ENCODE measurements around the gene SLC17A9. TPM values are rescaled to one million over a fixed set of nuclear protein-coding genes. Genes with fewer than 3 reads are reported as not detected.

The SLC17A9 gene
- total RNA-seq, 1 experiment from 2014 or later, result not detected

DNA sequence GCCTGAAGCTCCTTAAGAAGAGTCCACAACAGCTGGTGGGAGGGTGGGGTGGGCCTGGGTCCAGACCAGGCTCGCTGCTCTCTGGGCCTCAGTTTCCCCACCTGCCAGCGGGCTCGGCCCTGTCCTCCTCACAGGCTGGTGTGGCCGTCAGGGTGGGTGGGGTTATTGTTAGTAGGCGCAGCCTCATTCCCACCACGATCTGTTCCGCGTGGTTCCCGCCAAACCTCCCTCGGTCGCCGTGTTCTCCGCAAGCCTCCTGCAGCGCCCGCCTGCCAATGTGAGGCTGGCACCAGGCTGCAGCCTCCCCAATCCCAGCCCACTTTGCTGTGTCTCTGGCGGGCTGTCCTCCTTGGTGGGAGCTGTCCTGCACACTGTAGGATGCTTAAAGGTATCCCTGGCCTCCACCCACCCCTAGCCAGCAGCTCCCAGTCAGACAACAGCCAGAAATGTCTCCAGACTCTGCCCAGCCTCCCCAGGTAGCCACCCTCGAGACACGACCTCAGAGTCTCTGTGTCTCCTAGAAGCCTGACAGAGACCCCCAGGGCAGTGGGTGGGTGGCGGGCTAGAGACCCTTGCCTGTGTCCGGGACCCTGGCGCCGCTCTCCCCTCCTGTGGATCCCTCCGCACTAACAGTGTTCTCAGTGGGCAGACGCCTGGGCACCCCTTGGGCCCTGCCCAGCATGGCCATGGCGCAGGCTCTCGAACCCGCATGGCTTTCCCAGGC is 15.3 kb downstream of the SLC17A9 start:
- DNase-seq (ENCODE audit: low read depth), result no peak

GRCh38 chr20:62968378-62969178 is 16.1 kb downstream of the SLC17A9 start:
- DNase-seq (ENCODE audit: low read depth), result no peak

DNA sequence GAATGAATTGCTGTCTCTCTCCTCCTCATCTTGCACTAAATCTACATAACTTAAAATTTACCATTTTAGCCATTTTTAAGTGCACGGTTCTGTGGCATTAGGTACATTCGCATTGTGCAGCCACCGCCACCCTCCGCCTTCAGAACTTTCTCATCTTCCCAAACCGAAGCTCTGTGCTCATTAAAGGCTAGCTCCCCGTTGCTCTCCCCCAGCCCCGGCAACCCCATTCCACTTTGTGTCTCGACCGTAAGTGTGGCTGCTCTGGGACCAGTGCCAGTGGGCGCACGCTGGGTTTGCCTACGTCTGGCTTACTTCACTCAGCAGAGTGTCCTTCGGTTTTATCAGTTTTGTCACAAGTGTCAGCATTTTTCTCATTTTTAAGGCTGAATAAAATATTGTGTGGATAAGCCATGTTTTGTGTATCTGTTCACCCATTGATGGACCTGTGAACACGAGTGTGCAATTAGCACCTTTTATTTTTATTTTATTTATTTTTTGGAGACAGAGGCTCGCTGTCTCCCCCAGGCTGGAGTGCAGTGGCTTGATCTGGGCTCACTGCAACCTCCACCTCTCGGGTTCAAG is 16.8 kb downstream of the SLC17A9 start:
- no peak for DNase-seq (ENCODE audit: low read depth)

- DNase-seq (ENCODE audit: low read depth), result no peak
Measured at GRCh38 chr20:62969939-62970306, 17.4 kb downstream of the SLC17A9 start.

- no peak for DNase-seq (ENCODE audit: low read depth)
Measured at GRCh38 chr20:62970307-62971210, 18.1 kb downstream of the SLC17A9 start.

DNA sequence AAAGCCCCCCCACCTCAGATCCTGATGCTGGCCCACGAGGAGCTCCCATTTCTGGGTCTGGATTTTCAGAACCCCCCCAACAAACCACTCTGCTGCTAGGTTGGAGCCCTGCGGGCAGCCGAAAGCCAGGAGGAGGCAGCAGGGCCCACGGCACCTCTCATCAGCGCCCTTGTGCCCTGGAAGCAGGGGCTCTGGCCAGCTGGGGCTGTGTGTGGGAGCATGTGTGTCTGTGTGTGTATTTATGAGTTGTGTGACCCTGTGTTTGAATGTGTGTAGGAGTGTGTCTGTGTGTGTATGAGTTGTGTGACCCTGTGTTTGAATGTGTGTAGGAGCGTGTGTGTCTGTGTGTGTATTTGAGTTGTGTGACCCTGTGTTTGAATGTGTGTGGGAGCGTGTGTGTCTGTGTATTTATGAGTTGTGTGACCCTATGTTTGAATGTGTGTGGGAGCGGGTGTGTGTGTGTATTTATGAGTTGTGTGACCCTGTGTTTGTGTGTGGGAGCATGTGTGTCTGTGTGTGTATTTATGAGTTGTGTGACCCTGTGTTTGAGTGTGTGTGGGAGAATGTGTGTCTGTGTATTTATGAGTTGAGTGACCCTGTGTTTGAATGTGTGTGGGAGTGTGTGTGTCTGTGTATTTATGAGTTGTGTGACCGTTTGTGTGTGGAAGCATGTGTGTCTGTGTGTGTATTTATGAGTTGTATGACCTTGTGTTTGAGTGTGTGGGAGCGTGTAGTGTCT is 18.9 kb downstream of the SLC17A9 start:
- no peak for DNase-seq (ENCODE audit: low read depth)

DNA sequence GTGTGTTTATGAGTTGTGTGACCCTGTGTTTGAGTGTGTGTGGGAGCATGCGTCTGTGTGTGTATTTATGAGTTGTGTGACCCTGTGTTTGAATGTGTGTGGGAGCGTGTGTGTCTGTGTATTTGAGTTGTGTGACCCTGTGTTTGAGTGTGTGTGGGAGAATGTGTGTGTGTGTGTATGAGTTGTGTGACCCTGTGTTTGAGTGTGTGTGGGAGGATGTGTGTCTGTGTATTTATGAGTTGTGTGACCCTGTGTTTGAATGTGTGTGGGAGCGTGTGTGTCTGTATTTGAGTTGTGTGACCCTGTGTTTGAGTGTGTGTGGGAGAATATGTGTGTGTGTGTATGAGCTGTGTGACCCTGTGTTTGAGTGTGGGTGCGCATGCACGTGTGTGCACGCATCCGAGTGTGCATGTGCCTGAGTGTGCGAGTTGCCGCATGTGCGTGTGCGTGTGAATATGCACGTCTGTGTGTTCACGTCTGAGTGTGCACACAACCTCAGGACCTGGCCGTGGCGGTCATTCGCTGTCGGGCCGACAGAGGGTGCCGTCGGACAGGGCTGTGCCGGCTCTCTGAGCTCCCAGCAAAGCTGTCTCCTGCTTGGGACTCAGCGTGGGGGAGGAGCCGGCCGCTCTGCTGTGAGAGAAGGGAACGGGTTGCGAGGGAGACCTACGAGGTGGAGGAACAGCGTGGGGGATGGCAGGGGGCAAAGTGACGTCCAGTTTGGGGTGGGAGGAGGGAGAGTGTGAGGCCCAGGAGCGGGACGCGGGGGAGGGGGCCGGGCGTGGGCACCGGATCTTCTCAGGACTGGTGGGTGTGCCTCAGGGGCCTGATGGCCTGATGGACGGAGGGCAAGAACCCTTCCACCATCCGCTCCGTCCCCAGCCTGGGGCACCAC is 19.7 kb downstream of the SLC17A9 start:
- DNase-seq (ENCODE audit: low read depth), result peak; percentile 63

GRCh38 chr20:62972845-62973745 is 20.6 kb downstream of the SLC17A9 start:
- DNase-seq (ENCODE audit: low read depth), result no peak

GRCh38 chr20:62975251-62975760 is 22.8 kb downstream of the SLC17A9 start:
- no peak for DNase-seq (ENCODE audit: low read depth)

DNA sequence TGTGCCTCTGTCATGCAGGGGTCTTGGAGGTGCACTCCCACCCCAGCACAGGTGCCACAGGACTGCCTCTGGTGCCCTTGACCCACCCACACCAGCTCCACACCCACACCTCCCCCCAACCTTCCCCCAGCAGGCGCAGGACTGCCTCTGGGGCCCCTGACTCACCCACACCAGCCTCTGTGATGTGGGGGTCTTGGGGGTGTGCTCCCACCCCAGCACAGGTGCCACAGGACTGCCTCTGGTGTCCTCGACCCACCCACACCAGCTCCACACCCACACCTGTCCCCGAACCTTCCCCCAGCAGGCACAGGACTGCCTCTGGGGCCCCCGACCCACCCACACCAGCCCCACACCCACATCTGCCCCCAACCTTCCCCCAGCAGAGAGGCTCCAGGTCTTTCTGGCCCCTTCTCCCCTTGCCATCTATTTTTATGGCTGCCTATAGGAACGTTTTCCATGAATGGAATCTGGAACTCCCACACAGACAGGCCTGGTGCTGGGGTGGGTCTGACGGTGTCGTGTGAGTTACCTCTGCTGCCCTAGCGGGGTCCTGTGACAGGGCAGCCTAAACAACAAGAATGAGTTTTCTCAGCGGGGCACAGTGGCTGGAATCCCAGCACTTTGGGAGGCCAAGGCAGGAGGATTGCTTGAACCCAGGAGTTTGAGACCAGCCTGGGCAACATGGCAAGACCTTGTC is 23.5 kb downstream of the SLC17A9 start:
- DNase-seq (ENCODE audit: low read depth), result no peak

- no peak for DNase-seq (ENCODE audit: low read depth)
Measured at GRCh38 chr20:62976886-62977285, 24.4 kb downstream of the SLC17A9 start.

- DNase-seq (ENCODE audit: low read depth), result no peak
Measured at GRCh38 chr20:62977613-62978560, 25.4 kb downstream of the SLC17A9 start.

- no peak for DNase-seq (ENCODE audit: low read depth)
Measured at GRCh38 chr20:62978561-62978943, 26.0 kb downstream of the SLC17A9 start.

- no peak for DNase-seq (ENCODE audit: low read depth)
Measured at GRCh38 chr20:62979310-62979709, 26.8 kb downstream of the SLC17A9 start.

DNA sequence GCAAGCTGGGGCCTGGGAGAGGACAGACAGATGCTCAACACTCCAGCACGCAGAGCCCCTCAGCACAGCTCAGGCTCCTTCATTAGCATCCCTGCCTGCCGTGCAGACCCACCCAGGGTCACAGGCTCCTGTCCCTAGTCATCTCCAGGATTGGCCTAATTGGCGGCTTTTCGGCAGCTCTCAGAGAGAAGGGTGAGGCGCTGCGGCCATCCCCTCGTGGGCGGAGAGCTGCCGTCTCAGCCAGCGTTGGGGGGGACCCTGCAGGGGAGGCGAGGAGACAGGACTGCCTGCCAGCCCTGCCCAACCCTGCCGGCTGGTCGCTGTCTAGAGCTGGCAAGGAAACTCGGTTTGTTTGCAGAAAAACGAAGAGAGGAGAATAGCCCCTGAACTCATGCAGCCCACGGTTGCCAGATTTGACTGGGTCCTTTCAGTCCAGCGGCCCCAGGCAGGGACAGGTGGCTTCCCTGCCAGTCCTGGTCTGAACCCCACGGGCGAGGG is 27.4 kb downstream of the SLC17A9 start:
- no peak for DNase-seq (ENCODE audit: low read depth)

DNA sequence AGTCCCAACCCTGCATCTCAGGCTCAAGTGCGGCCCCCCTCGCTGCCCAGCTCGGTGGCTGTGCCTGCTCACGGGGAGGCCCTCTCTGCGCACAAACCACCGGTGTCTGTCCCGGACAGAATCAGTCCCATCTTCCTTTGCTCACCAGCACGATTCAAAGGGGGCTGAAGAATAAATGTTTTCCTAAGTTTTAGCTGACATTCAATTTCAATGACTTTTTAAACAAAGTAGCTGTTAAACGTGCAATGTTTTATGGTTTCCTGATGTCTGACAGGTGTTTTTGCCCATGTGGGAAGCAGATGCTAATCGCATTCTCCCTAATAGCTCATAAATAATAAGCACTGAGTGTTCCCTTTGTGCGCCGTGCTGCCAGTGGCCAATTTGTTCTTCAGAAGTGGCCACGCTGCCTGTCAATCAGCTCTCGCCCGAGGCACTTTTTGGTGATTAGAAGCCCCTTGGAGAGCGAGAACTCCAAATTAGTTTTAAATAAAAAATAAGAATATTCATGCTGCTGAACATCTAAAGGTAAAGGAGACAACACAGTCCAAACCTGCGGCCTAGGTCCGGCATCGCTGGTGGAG is 28.0 kb downstream of the SLC17A9 start:
- DNase-seq (ENCODE audit: low read depth), result no peak
